OCI-LY3 (cell line): ENCODE measurements around the gene TBC1D2B.

ENCODE experiments used
- H2AFZ ChIP-seq: fragments of 200-600, 300-600 bp; shearing (Covaris generic); 2 replicates; pipeline ENCODE4 v1.6.0; 2014; ENCODE audit warnings: antibody characterized with exemption, low read depth, low read length
- H3K27ac ChIP-seq: fragments of 200-600, 300-600 bp; sonication (generic); 2 replicates; pipeline ENCODE4 v1.5.1; 2014; ENCODE audit warnings: mild to moderate bottlenecking, low read length, moderate library complexity, mixed read lengths
- H3K27me3 ChIP-seq: fragments of 200-600, 300-600 bp; sonication (generic); 2 replicates; pipeline ENCODE4 v1.6.1; 2014; ENCODE audit warnings: low read depth, low read length, mixed read lengths
- H3K36me3 ChIP-seq: fragments of 200-600, 300-600 bp; sonication (generic); replicated peaks from 2 replicates; pipeline ENCODE3; 2014; ENCODE audit warnings: low read depth, low read length, mixed read lengths
- H3K4me1 ChIP-seq: fragments of 300-600, 200-600 bp; sonication (generic); 2 replicates; pipeline ENCODE4 v1.6.1; 2014; ENCODE audit warnings: low read length, mixed read lengths
- H3K4me2 ChIP-seq: fragments of 200-600, 300-600 bp; sonication (generic); 2 replicates; pipeline ENCODE4 v1.6.1; 2014; ENCODE audit warnings: low read length, mixed read lengths
- H3K4me3 ChIP-seq: fragments of 300-600, 200-600 bp; sonication (generic); 2 replicates; pipeline ENCODE4 v1.5.1; 2014; ENCODE audit warnings: antibody characterized with exemption, mild to moderate bottlenecking, low read length, moderate library complexity
- H3K79me2 ChIP-seq: fragments of 300-600, 200-600 bp; shearing (Covaris generic); 2 replicates; pipeline ENCODE4 v1.6.1; 2014; ENCODE audit warnings: mild to moderate bottlenecking, low read length, mixed read lengths
- H3K9ac ChIP-seq: fragments of 300-600, 200-600 bp; shearing (Covaris generic); 2 replicates; pipeline ENCODE4 v1.6.0; 2014; ENCODE audit warnings: mild to moderate bottlenecking, low read length, moderate library complexity
- H3K9me3 ChIP-seq: fragments of 200-600, 300-600 bp; shearing (Covaris generic); 2 replicates; pipeline ENCODE4 v1.6.1; 2014; ENCODE audit warnings: low read length, mixed read lengths; ENCODE audit not compliant: insufficient read depth
- H4K20me1 ChIP-seq: fragments of 200-600, 300-600 bp; sonication (generic); 2 replicates; pipeline ENCODE4 v1.6.1; 2016; ENCODE audit warnings: low read length, mixed read lengths; ENCODE audit not compliant: insufficient read depth
- EZH2phosphoT487 ChIP-seq: fragments of 200-600 bp; shearing (Covaris generic); IDR thresholded peaks from 2 replicates; pipeline ENCODE4 v1.6.1; 2018; ENCODE audit warnings: antibody characterized with exemption, mixed run types, low read depth
- TF ChIP-seq, protein P1 (sequence below): fragments of 200-600, 300-600 bp; sonication (generic); IDR thresholded peaks from 2 replicates; pipeline ENCODE4 v1.5.1; 2014; ENCODE audit warnings: antibody characterized with exemption, low read length, low read depth

Gene TBC1D2B

DNA sequence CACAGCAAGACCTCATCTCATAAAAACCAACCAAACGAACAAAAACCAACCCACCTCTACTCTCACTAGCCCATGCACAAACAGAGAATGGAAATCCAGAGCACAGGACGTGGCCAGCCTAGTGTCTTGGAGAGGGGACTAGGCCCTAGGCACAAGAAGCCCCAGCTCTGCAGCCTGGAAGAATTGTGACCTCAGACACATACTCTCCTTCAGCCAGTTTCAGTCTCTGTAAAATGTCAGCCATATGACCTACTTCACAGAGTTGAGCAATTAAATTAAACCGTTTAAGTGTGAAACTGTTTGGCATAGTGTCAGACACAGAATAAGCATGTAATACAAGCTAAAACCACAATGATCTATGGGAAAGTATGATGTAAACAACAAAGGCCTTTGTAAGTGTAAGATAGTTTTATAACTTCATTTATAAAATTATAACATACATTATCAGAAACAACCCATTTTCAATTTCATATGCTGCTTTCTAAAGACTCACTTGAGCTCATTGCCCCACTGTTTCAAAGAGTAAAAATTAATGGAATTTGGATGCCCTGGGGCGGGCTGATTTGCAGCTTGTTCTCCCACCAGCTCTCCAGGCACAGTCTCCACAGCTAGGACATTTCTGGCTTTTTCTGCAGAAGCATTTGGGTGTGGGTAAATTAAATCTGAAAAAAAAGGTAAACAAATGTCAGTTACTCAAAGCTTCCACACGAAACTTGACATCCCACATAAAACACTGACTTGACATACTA lies 32.9 kb downstream of the TBC1D2B start:
- no peak for TF ChIP-seq EZH2phosphoT487
- TF ChIP-seq, protein P1, sequence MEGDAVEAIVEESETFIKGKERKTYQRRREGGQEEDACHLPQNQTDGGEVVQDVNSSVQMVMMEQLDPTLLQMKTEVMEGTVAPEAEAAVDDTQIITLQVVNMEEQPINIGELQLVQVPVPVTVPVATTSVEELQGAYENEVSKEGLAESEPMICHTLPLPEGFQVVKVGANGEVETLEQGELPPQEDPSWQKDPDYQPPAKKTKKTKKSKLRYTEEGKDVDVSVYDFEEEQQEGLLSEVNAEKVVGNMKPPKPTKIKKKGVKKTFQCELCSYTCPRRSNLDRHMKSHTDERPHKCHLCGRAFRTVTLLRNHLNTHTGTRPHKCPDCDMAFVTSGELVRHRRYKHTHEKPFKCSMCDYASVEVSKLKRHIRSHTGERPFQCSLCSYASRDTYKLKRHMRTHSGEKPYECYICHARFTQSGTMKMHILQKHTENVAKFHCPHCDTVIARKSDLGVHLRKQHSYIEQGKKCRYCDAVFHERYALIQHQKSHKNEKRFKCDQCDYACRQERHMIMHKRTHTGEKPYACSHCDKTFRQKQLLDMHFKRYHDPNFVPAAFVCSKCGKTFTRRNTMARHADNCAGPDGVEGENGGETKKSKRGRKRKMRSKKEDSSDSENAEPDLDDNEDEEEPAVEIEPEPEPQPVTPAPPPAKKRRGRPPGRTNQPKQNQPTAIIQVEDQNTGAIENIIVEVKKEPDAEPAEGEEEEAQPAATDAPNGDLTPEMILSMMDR: no peak
- no peaks in the 10 kb centered on the region for H3K36me3 ChIP-seq

DNA sequence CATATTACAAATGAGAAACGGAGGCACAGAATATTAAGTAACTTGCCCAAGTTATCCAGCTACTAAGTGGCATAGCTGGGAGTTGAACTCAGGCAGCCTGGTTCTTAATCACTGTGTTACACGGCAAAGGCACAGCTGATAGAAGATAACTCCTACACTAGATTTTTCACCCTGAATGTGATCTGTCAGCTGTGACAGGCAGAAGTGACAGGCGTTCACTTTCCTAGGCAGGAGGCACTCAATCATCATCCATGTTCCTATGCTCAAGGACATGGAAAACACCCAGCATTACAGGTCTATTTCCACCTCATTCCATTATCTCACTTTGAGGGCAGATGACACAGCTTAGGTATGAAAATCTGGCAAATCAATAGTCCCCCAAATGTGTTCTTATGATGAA lies 35.6 kb downstream of the TBC1D2B start:
- Histone ChIP-seq H3K9ac (no peak overlapping the region), H3K4me1 (no peaks in the 10 kb centered on the region), H2AFZ (no peak overlapping the region), H3K27ac (no peak overlapping the region), H3K36me3 (no peaks in the 10 kb centered on the region), H3K27me3 (no peaks in the 10 kb centered on the region), H3K9me3 (no peaks in the 10 kb centered on the region), H3K79me2 (no peaks in the 10 kb centered on the region), H4K20me1 (no peaks in the 10 kb centered on the region), H3K4me2 (no peak overlapping the region), H3K4me3 (no peak overlapping the region)
- TF ChIP-seq, protein P1: no peak
- no peak for TF ChIP-seq EZH2phosphoT487

More for the DNA sequence above, 32.9 kb downstream of the TBC1D2B start:
- no peaks in the 10 kb centered on the region for H3K79me2 ChIP-seq
- H2AFZ ChIP-seq: no peak overlapping the region
- no peaks in the 10 kb centered on the region for H3K27me3 ChIP-seq
- H3K4me3 ChIP-seq: no peak overlapping the region
- H3K4me1 ChIP-seq: no peaks in the 10 kb centered on the region
- H3K4me2 ChIP-seq: no peak overlapping the region
- no peaks in the 10 kb centered on the region for H4K20me1 ChIP-seq
- no peaks in the 10 kb centered on the region for H3K9me3 ChIP-seq
- H3K27ac ChIP-seq: no peak overlapping the region
- H3K9ac ChIP-seq: no peak overlapping the region

DNA sequence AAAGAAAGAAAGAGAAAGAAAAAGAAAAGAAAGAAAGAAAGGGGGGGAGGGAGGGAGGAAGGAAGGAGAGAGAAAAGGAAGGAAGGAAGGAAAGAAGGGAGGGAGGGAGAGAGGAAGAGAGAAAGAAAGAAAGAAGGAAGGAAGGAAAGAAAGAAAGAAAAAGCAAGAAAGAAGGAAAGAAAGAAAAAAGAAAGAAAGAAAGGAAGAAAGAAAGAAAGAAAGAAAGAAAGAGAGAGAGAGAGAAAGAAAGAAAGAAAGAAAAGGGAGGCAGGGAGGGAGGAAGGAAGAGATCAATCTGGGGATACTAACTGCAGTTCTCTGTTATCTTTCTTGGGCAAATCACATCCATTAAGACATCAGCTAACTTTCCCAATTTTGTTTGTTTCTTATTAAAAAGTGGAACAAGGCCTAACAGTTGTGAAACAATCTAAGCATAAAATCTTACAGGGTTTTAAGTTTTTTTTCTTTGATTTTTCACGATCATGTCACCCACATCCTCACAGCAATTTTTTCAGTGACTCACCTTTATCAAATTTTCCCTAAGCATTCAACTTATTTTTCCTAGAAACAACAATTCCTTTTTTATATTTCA lies 36.8 kb downstream of the TBC1D2B start:
- TF ChIP-seq EZH2phosphoT487: no peak
- TF ChIP-seq, protein P1: no peak
- no peaks in the 10 kb centered on the region for H3K4me1 ChIP-seq
- no peak overlapping the region for H3K9ac ChIP-seq
- no peaks in the 10 kb centered on the region for H4K20me1 ChIP-seq
- H2AFZ ChIP-seq: no peak overlapping the region
- no peak overlapping the region for H3K4me2 ChIP-seq
- no peaks in the 10 kb centered on the region for H3K79me2 ChIP-seq
- no peaks in the 10 kb centered on the region for H3K36me3 ChIP-seq
- no peaks in the 10 kb centered on the region for H3K27me3 ChIP-seq
- no peaks in the 10 kb centered on the region for H3K9me3 ChIP-seq
- no peak overlapping the region for H3K4me3 ChIP-seq
- no peak overlapping the region for H3K27ac ChIP-seq

DNA sequence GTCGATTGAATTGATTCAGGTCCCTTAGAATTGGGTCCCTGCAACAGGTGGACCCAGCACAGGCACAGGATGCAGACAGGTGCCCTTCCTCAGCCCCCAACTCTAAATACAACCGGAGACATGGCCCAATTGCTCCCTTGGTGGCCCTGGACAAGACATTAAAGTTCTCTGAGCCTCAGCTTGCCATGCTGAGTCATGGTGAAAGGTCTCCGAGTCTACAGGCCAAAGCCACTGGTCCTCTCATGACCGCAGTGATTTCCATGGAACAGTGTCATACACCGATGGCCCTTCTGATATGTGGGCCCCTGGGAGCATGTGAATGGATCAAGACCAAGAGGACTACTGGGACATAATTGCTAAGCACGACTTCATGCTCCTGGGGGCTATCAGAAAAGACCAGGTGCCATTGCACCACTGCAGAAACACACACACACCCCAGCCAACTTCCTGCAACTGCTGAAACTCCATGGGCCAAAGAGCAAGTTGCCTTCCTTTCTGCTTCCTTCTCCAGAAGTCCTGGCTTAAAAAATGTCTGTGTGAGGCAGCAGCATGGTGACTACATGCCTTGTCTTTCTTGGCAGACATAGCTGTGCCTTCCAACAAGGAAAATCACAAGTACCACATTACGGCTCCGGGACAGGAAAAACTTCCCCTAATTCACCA lies 38.8 kb downstream of the TBC1D2B start:
- Histone ChIP-seq H3K79me2 (no peaks in the 10 kb centered on the region), H3K9ac (no peak overlapping the region), H4K20me1 (peaks cover 4% of the 10 kb centered on the region; the same call in 1 of the 2 replicates), H2AFZ (no peak overlapping the region), H3K4me2 (no peak overlapping the region), H3K36me3 (no peaks in the 10 kb centered on the region), H3K4me3 (no peak overlapping the region), H3K27me3 (no peaks in the 10 kb centered on the region), H3K27ac (no peak overlapping the region), H3K4me1 (peaks cover 20% of the 10 kb centered on the region), H3K9me3 (no peaks in the 10 kb centered on the region)
- TF ChIP-seq, protein P1: no peak
- TF ChIP-seq EZH2phosphoT487: no peak
